HG02759 (cell line): ENCODE results near the gene COQ3.

ENCODE experiments used
- ATAC-seq: cut with Tn5 transposase; IDR thresholded peaks from one replicate; pipeline ENCODE4 v1.9.1; 2021; ENCODE audit warnings: mild to moderate bottlenecking, moderate library complexity; ENCODE audit not compliant: unreplicated experiment

Gene COQ3, protein sequence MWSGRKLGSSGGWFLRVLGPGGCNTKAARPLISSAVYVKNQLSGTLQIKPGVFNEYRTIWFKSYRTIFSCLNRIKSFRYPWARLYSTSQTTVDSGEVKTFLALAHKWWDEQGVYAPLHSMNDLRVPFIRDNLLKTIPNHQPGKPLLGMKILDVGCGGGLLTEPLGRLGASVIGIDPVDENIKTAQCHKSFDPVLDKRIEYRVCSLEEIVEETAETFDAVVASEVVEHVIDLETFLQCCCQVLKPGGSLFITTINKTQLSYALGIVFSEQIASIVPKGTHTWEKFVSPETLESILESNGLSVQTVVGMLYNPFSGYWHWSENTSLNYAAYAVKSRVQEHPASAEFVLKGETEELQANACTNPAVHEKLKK

GRCh38 chr6:99393698-99394531 lies at the start of gene COQ3:
TSS of gene COQ3 (minus strand) at chr6:99394195. CDS start at chr6:99394179, 16 bp downstream.
- peak; percentile 86 for ATAC-seq

DNA sequence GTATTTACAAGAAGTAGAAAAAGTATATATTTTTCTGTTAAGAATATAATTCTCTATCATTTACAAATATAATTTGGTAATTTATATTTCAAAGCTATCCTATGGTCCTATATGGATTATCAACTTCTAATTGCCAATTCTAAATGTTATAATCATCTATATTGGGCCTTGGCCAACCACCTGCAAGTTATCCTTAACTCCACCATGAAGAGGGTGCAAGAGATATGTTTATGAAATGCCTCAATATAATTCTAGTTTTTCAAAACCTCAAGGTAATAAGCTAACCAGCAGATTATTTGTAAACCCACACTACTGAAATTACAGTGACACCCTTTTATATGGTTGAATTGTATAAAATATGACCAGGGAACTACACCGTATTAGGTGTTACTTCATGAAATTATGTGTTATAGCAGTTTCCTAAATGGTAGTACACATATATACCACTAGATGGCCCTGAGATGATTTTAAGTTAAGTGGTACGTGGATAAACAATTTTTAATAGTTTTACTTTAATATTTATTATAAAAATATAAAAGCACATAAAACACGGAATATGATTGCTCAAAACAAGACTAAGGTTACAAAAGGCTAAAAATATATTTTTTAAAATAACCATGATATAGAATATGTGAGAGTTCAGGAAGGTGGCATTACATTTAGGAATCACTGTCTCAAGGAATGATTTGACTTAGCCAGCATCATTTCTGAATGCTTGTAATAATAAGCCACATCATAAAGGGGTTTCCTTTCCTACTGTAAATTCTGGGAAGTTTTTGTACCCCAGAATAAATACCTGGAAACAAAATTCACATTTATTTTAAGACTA lies 40.9 kb upstream of the COQ3 start:
- peak; percentile 84 for ATAC-seq

GRCh38 chr6:99432877-99433276 lies 38.9 kb upstream of the COQ3 start:
- ATAC-seq = no peak

DNA sequence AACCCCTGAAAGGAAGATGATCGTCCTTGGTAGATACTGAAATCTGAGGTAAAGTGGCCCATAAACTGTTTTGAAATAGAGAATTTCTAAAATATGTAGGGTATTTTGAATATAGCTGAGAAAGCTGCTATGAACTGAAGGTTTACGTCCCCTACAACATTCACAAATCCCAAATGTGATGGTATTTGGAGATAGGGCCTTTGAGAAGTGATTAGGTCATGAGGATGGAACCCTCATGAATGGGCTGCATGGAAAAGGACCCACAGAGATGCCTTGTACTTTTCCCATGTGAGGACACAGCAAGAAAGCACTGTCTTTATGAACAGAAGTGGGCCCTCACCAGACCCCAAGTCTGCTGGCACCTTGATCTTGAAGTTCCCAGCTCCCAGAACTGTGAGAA lies 37.9 kb upstream of the COQ3 start:
- no peak for ATAC-seq

- ATAC-seq = no peak
Measured at GRCh38 chr6:99427988-99428387, 34.0 kb upstream of the COQ3 start.

DNA sequence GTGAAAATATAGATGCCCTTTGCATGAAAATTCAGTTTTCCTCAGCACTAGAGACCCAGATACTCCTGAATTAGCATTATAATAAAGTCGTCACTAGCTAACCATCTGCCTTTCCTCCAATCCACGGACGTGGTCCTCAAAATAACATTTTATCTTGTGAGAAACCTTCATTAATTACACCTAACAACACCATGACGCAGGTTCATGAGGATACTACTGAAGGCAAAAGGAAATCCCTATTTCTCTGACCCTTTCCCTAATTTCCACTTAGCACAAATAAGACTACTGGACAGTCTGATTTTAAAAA lies 32.4 kb upstream of the COQ3 start:
- no peak for ATAC-seq

GRCh38 chr6:99425647-99426450 lies 31.9 kb upstream of the COQ3 start:
- ATAC-seq = peak; percentile 57

- peak; percentile 90 for ATAC-seq
Measured at GRCh38 chr6:99424761-99425646, 31.0 kb upstream of the COQ3 start, which contains the start of gene PNISR. TSS of gene PNISR (minus strand) at chr6:99425308. CDS start at chr6:99414659, 10,649 bp downstream.

GRCh38 chr6:99424022-99424421 lies 30.0 kb upstream of the COQ3 start:
- no peak for ATAC-seq

DNA sequence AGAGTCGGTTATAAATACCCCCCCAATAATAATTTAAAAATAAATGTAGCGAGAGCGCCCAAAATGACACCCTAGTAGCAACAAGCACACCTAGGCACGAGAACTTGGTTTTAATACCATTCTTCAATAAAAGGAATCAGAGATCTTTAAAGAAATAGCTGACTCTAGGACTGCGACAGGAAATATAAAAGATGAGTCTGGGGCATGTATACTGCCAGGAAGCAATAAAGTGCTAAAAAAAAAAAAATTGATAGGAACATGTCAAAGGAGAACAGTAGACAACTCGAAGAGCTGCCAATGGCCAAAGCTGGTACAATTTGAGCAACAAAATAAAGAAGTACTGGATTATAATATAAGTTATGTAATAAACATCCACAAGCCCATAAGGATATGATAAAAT lies 28.9 kb upstream of the COQ3 start:
- ATAC-seq = no peak

DNA sequence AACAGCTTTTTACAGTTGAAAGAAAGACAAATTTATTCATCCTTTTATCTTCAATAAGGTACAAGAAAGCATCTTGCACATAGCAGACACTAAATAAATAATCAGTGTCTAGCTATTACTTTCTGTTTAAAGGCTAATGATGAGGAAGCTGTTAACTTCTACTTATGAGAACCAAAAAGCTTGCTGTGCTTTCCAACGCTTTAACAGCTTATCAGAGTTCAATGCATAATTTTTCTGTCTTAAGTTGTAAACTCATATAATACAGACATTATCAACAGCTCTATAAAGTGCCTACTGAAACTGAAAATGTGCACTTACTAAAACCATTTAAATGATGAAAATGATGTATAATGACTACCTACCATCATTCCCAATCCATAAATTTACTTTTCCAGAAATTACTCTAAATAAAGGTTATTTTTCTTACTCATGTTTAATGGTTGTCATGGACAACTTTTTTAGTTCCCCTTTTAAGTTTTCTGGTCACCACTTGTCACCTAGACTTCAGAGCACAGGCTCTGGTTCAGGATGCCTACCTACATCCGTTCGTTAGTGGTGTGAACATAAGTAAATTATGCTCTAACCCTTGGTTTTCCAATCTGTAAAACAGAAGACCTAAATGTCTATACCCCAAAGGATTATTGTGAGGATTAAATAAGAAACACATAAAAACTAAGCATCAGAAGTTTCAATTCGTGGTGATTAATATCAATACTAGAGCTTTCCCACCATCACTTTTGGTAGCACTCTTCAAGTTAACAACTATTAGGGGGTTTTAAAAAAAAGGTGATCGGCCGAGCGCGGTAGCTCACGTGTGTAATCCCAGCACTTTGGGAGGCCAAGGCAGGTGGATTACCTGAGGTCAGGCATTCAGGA lies 23.1 kb upstream of the COQ3 start:
- peak; percentile 84 for ATAC-seq

DNA sequence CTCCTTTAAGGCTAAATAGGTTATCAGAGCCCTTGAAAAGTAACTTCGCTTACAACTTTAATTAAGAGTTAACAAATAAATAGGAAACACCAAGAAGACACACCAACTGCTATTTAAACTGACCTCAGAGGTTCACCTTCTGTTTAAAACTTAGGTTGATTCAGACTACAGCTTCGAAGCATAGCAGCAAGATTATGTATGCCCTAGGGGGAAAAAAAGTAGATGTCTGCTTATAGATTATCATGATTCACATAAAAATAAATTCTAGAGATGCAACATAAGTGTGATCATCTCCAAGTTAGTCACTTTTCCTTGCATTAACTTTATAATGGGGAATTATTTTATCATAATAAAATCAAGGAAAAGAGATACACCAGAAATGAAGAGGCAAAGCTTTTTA lies 22.2 kb upstream of the COQ3 start:
- ATAC-seq = no peak

DNA sequence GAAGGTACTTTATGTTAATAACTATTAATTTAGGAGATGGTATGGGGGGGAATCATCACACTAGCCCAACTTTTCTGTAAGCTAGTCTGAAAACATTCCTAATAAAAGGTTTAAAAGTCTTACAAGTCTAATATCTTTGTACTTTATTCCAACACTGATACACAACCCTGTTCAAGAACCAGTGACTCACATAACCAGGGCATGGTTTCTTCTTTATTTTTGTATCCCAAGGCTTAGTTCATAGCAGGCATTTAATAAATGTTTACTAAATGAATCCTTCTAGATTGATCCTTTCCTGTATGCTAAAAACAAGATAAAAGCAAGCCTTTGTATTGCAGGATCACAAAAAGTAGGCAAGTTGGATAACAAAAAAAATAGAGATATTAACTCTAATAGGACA lies 21.5 kb upstream of the COQ3 start:
- ATAC-seq = no peak

DNA sequence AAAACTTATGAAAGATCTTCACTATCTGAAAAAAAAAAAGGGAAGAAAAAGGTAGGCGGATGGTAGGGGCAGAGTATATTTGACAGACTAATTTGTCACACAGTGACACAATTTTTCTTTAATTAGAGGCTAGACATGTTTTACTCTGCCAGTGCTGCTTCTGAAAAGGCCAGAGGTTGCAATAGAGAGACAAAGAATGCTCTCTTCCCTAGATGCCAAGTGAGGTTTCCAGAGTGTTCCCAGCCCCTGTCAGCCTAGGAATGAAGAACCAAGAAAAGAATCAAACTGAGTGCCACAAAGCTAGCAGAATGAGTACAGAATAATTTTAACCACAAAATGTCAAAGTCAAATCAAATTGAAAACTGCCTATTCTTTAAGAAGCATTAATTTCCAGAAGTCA lies 18.1 kb upstream of the COQ3 start:
- no peak for ATAC-seq

DNA sequence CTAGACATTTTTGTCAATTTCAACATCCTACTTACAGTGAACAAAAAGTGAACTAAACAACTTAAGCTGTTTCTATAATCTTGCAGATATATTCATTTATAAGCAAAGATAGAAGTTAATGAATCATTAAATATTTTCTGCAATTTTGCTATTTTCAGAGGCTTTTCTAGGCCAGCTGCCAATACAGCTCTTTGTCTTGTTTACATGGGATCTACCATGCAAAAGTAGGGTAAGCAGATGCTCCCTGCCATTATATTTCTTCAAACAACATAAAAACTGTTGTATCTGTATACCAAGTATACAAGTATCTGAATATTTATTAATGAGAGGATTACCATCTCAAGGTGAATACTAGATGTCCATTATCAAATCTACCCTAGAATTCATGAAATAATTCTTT lies 15.7 kb upstream of the COQ3 start:
- ATAC-seq = no peak

DNA sequence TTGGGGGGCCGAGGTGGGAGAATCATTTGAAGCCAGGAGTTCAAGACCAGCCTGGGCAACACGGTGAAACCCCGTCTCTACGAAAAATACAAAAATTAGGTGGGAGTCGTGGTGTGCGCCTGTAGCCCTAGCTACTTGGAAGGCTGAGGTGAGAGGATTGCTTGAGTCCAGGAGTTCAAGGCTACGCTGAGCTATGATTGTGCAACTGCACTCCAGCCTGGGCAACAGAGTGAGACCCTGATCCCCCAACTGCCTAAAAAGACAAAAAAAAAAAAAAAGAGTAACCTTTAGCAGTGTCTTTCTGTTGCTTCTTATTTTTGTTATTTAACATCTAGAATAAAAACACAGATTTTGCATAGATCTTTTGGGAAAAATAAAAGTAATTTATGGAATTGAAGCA lies 13.1 kb upstream of the COQ3 start:
- no peak for ATAC-seq

DNA sequence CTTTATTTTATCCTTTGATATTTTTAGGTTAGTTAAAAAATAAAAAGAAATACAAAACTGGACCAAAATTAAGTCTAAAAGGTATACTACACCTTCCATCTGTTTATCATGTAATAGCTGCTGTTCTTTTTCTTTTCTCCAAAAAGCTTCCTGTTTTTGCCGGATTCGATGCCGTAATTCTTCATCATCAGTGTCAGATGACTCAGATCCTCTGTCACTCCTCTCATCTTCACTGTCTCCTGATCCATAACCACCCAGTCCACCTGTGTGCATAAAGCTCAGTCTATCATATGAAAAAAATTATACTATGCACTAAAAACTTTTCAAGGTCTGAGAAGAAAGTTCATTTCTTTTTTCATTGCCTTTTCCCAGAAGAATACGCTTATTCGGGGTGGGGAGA lies 8.5 kb upstream of the COQ3 start:
- no peak for ATAC-seq

- ATAC-seq = no peak
Measured at GRCh38 chr6:99397287-99397686, 3.3 kb upstream of the COQ3 start.

- peak; percentile 24 for ATAC-seq
Measured at GRCh38 chr6:99393366-99393697, 663 bp downstream of the COQ3 start.
